Activated CD4-positive, CD25-positive, alpha-beta regulatory T cell treated with anti-CD3 and anti-CD28 coated beads, Interleukin-2, amount 50 U/mL, for 24 hours (primary cell): ENCODE data around the gene PSRC1.
"Not testable (repeated sequence)": the region's sequence is repeated elsewhere in the genome, so short reads cannot be mapped to it uniquely, and the experiment has no call there.

Experiments
- ATAC-seq, 2 donors: fragments of 150-1000 bp; cut with Tn5 transposase; one replicate each; pipeline ENCODE4 v1.10.0; 2021; ENCODE audit warnings: mild to moderate bottlenecking in 1 of 2, moderate library complexity in 1 of 2

The PSRC1 gene

DNA sequence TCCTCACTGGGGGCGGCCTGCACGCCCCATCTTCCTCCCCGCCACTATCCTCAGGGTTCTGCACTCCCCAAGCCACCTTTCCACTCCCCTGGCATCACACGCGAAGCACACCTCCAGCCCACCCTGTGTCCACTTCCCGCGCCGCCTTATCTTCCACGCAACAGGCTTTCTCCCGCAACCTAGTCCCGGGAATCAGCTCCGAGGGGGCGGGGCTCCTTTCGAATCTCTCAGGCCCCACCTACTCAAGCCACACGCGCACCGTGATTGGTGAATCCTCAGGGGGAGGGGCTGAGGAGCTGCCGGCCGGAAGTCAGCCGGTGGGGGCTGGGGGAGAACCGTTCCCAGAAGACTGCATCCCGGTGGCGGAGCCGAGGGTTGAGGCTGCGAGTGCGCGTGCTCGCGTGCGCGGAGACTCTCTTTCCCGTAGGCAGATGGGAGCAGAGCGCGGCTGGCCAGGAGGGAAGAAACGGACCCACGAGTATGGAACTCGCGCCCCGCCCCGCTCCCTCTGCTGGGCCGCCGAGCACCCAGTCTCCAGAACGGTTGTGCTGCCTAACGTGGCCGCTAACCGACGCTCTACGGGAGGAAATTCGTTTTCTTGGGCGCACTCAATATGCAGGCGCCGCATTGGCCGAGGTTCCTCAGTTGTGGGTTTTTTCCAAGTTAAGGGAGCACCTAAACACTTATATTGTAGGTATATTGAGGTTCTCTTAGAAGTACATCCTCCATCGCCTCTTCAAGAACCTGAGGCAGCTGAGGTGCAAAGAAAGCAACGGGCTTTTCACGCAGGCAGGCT, at the start of gene PSRC1:
Gene PSRC1, minus strand, starts transcription at position 194 of the 796 bp plus-strand sequence.
- peak; percentile 97 for ATAC-seq

DNA sequence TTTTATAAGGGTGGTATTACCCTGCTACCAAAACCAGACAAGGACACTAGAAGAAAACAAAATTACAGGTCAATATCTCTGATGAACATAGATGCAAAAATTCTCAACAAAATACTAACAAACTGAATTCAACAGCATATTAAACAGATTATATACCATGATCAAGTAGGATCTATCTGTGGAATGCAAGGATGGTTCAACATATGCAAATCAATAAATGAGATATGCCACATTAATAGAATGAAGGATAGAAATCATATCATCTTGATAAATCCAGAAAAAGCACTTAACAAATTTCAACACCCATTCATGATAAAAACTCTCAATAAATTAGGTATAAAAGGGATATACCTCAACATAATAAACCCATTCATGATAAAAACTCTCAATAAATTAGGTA, 48.2 kb upstream of the PSRC1 start:
- no peak for ATAC-seq

DNA sequence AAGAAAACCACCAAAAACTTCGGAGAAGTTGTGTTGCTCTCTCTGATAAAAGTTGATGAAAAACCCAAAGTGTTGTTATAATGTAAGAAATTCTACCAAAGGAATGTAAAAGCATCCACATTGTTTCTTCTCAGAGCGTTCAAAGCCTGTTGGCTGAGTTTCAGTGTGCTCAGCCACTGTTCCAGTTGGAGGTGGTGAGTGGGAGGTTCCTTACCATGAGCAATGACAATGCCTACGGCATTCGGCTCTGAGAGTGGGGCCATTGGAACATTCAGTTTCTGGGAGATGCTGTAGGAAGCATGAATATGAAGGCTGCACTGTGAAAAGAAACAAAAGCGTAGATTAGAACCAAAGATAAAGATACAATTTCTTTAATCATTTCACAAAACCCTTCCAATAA, 44.3 kb upstream of the PSRC1 start:
- ATAC-seq: no peak

DNA sequence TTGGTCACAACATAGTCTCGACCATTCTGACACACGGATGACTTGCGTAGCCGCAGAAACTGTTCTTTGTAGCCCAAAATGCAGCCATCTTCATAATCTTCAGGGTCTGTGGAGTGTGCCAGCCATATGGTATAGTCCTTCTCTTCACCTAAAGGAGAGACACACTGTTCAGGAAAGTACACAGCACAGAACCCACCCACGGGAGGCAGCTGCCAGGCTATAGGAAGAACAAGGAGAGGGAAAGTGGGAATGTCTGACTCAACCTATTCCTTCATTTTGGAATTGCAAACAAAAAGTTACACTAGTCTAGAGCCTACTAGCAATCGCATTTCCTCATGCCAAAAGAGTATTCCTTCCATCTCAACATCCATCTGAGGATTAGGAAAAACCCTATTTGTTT, 40.0 kb upstream of the PSRC1 start:
- ATAC-seq: no peak

DNA sequence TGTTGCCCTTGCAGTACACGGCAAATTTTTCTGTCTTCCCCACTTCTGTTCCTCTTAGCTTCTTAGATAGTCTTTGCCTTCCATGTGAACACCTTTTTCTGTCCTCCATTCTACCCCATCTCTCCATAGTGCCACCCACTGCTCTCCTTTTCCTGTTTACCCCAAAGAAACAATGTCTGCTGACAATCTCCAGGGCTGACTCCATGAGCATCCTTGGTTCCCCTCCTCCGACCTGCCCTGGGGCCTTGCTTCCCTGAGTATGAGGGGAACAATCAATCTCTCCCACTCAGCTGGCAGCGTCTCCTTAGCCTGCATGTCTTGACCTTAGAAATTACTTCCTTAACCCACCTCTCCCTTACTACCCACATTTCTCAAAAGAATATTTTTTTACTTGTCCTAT, 36.2 kb upstream of the PSRC1 start:
- no peak for ATAC-seq

DNA sequence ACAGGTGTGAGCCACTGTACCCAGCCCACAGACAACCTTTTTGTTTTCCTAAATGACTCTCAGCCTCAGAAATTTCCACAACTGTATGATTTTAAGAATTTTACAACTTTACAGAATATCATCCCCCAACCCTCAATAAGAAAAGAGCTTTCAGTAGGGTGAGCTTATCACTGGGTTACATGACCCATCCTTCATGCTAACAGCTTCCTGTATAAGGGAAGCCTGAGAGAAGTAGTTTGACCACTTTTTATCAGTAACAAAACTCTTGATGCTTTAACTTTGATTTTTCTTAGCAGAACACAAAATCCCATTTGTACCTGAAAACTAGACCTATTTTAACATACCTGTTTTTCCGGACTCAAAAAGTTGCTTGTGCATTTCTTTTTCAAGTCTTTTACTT, 33.6 kb upstream of the PSRC1 start:
- no peak for ATAC-seq

DNA sequence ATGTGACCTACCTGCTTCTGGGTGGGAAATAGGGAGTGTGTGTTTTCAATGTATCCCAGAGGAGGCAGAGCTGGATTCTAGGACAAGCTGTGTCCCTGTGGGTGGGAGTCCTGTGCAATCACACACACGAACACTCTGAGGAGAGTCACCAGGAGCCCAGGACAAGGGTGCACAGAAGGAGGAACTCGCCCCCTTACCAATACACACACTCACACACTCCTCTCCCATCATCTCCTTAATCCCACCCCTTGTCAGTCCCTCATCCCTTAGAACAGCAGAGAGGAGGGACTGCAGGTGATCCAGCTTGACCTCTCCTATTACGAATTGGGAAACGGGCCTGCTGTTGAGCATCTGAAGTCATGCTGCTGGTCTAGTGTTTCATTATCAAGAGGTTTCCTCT, 32.3 kb upstream of the PSRC1 start:
- ATAC-seq: no peak

DNA sequence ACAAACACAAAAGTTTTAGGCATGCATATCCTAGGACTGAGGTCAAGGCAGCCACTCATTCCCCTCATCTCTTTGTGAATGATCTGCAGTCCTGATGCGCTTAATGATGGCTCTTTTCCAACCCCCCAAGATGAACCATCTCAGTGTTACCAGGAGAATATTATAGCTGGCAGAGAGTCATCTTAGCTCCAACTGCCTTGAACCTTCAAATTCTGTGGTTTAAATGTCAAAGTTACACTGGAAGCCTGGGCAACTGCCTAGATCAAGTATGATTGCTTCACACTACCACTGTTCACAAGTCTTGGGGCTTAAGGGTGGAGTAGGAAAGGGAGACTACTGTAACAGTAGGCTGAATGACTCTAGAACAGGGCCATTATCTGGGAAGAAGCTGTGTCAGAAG, 31.9 kb upstream of the PSRC1 start:
- no peak for ATAC-seq

DNA sequence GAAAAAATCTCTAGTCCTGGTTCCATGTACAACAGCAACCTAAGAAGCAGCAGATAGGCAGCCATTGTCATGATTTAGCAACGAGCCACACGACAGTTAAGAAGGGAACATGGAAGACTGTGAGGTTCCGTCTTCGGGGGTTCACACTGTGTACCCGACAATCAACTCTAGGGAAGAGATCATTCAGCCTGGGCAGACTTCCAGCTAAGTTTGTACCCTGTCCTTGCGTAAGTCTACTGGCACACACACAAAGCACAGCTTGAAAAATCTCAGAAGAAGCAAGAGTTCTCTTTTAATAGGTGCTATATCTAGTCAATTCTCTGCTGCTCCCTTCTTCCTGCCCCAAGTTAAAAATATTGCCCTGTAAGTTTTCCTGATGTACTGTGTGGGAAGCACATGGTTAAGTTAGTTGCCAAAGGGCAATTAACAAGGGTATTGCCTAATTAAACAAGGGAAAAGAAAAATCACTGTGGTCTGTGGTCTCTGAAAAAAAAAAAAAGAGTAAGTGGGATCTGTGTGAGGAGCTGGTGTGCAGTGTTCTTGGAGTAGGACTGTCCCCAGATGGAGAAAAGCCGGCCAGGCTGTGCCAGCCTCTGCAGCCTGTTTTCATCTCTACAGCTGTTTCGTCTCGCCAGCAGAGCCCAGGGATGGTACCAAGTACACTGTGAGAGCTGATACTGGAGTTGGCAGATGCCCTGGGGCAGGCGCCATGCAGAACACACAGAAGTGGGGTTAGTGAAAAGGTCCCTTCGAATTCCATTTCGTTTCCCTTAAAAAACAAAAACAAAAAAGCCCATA, 30.2 kb upstream of the PSRC1 start:
- ATAC-seq: no peak

DNA sequence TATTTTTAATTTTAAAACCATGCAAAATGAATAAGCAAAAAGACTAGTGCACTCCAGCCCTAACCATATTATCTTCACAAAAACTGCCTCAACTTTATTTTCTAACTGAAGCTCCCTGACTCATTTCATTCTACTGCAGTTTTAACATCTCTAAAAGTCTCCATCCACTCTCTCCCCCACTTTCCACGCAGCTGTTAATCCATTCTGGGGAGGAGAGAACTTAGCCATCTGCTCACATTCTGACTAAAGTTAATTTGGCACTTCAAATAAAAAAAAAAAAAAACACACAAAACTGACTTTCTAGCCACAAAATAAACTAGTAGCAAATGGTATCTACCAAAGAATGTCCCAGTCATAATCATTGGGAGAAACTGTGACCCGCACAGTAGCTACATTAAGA, 29.3 kb upstream of the PSRC1 start:
- ATAC-seq: no peak

DNA sequence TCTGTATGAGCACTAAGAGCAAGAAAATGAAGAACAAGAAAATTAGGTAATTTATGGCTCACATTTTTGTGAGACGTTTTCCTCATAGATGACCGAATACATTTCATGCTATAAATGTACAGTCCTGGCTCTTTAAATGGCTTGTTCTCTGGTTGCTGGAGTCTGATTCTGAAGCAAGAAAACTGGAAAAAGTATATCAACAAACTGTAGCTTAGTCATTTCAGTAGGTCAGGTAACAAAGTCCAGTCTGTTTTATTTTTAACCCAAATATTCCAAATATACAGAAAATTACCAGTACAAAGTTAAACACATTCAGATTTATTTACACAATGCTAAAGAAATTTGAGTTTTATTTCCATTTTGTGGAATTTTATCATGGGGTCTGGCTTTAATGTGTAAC, 26.4 kb upstream of the PSRC1 start:
- no peak for ATAC-seq

DNA sequence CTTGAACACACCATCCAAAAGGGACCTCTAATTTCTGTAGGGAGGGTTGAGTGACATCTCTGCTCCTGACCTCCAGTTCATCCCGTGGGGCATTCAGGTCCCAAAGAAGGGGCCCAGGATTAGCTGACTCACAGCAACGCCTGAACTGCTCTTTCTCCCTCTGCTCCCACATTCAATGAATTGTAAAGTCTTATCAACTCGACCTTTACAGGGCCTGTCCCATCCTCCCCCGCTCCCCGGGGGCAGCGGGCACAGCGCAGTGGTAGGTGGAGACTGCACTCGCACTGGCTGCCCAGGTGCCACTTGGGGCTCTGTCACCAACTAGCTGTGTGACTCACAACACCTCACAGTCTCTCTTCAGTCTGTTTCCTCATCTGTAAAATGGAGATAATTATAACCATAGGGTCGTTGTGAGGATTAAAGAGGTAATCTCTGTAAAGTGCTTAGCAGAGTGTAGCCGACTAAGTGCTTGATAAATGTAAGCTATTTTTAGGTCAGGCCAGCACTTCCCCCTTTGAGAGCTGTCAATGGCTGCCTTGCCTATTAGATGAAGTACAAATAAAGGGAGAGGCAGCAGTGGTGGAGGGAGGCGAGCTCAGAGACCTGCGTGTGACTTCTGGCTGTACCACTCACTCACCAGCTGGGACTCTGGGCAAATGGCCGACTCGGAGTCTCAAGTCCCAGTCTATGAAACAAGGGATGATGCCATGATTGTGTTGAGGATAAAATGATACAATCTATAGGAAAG, 24.5 kb upstream of the PSRC1 start:
- peak; percentile 25 to 33 for ATAC-seq

DNA sequence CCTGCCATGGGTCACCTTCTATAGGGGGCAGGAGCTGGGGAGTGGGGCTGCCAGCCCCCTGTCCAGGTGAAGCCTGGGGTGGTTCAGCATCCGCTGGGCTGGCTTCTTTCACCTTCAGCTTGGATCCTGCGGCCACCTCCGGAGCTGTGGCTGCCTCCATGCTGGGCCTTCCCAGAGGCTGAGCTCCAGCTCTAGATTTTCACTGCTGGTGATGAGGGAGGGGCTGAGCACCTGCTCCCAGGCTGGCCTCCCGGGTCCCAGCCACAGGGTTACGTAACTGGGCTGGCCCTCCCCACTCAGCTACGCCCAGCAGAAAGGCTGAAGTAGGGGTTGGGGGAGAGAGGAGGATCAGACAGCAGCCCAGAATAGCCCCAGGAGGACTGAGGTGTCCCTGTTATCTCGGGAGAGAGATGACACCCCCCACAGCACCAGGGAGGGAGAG, 23.9 kb upstream of the PSRC1 start, which contains the start of gene MYBPHL:
Gene MYBPHL, minus strand, starts transcription at position 180 of the 442 bp plus-strand sequence. Its CDS starts 20 bp downstream, at position 160.
- ATAC-seq: no peak

DNA sequence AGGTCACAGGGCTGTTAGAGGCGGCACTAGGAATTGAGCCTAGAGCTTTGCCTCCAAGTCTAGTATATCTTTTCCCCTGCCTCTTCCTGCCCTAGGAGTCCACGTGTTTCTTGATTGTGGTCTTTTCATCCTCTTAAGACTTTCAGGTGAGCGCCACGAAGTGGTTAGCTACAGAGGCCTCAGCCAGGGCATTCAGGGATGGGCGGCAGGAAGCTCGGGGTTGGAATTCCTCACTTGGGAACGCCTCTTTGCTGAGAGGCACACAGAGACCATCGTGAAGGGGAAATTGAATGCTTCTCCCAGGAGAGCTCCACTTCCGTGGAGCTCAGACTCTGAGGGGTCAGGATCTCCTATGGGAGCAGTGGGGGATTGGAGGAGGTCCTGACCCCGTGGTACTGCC, 23.0 kb upstream of the PSRC1 start:
- not testable (repeated sequence) for ATAC-seq

DNA sequence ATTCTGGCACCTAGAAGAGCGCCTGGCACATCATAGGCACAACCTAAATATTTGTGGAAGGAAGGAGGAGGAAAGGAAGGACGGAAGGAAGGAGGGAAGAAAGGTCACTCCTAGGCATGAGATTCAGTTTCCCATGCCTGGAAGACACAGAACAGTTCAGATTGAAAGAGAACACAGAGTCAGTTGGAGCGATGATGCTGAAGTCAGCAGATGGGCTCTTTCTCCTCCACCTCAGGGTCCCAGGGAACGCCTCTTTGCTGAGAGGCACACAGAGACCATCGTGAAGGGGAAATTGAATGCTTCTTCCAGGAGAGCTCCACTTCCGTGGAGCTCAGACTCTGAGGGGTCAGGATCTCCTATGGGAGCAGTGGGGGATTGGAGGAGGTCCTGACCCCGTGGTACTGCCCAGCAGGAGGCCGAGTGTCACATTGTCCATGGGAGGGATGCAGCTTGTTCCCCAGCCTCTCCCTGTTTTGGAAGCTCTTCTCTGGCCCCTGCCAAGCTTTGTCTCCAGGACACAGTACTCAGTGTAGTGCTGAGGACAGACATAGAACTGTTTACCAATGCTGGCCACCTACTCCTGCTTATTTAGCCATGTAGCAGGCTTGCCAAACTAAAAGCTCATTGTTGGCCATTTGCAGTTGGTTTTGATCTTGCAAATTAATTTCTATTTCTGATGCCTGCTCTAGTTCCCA, 21.4 kb upstream of the PSRC1 start:
- ATAC-seq: no peak

DNA sequence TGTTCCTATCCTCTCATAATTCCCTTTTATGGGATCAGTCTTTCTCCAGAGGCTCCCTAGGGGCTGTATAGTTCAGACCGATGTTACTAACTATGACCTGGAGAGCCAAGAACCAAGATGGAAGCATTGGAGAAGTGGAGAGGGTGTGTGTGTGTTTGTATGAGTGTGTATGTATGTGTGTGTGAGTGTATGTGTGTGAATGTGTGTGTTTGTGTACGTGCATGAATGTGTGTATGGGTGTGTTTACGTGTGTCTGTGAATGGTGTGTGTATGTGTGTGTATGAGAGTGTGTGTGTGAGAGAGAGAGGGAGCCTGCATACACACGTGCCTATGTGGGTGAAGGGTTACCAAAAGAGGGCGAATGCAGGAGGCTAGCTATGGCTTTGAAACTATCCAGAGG, 18.9 kb upstream of the PSRC1 start:
- ATAC-seq: no peak

DNA sequence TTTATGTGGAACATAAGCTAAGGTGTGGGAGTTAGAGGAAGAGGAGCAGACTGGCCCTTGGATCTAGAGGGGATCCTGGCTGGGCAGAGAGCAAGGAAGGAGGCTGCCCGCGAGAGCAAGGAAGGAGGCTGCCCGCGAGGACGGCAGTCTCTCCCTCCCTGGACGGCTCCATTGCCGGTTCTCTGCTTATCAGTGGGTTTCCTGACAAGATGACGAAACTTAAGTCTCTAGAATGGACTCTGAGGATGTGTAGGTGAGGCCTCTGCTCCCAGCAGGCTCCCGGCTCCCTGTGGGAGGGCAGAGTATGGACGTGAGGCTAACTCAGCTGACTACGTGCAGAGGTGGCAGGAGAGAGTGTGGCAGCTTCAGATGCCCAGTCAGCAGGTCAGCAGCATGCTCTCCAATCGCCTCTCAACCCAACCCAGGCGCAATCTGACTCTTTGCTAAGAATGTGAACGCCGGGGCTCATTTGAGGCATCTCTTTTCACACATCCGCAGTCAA, 17.8 kb upstream of the PSRC1 start:
- no peak for ATAC-seq

DNA sequence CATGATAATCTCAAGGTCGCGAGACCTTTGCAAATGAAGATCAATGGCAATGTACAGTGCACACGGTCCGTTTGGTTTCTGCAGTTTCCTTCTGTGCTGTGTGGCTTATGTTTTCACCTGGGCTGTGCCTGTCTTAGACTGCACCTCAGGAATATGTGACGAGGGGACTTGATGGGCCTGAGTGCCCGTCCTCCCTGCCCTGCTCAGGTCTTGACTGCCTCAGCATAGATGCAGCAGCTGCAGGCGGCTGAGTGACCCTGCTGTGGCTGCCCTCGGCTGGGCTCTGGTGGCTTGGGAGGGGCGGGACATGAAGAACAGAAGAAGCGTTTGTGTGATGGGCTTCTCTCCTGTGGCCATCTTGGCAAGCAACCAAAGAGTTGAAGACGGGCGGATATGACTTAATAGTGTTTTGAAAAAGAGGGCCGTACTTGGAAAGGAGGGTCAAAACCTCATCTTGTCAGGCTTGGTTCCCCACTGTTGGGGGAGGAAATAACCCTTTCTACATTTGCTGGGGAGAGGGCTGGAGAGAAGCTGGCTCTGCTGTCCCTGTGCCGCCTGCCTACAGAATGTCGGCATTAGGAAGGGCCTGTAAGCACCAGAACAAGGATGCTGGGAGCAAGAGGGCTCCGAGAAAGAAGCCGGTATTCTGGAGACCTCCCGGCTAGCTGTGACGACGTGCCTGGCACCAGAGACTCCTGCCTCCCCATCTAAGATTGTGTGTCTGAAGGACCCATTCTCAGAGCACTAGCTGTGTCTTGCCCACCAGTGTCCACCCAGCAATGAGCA, 16.8 kb upstream of the PSRC1 start:
- no peak for ATAC-seq

DNA sequence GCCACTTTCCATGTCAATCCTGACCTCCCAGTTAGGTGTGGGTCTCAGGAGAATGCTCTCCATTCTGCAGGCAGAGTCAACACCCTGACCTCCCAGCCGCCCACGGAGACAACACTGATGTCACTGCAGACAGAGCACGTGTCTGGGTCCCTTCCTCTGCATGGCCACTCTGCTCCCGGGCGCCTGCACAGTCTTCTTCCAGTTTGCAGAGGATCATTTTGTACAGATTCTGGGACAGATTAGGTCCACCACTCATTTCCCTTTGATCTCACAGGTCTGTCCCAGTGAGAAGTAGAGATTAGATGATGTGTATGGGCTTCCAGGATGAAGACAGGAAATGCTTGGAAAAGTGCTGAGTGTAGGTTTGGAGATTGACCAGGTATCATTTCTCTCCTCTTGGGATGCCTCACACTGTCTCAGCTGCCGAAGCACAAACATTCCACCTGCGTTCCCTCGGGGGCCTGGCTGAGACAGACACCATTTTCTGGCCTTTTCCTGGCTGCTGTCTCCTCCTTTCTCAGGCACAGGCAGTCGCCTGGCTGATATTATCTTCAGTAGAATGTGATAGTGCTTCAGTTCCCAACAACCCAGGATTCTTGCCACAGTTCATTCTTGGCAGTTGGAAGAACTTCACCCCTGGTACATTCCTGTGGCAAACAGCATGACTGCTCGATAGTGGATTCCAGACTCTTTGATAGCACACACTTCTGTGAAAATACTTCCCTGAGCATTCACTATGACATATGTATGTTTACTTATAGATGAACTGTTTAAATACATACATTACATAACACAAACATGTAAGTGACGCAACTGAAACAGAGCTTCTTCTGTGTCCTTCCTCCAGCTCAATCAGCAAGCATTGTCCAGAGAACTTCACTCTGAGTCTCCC, 16.0 kb upstream of the PSRC1 start:
- no peak for ATAC-seq

DNA sequence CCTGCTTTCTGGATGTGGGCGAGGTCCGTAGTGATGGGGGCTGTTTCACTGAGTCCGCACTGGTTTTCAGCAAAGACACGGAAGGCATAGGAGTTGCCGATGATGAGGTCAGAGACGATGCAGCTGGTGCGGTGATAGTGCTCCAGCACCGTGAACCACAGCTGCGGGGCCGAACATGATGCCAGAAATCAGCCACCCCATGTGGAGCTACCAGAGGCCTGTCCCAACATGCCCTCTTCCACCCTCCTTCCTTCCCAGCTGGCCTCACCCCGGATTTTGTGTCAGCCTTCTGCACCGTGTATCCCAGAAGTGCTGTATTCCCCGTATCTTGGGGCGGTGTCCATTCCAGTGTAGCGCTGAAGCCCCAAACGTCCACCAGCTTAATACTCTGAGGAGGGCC, 13.8 kb upstream of the PSRC1 start:
- ATAC-seq: no peak
